Panc1 (cell line): Measurements from ENCODE around the gene RIPOR2.

Experiments used
- CTCF ChIP-seq: fragments of 450-650 bp; IDR thresholded peaks from 2 replicates; pipeline ENCODE4 v1.5.1; 2017; ENCODE audit warnings: mild to moderate bottlenecking
- TCF7L2 ChIP-seq: IDR thresholded peaks from 2 replicates; pipeline ENCODE4 v1.6.1; 2011; ENCODE audit warnings: mild to moderate bottlenecking, low read depth, low read length, inconsistent platforms
- TF ChIP-seq, protein P1 (sequence below), 2 experiments: IDR thresholded peaks; 2 replicates each; pipeline ENCODE4 v1.6.1; 2011 to 2012; ENCODE audit warnings: low read depth in 2 of 2, control low read depth in 1 of 2, low read length in 1 of 2, mild to moderate bottlenecking in 1 of 2, moderate library complexity in 1 of 2; ENCODE audit not compliant: insufficient read depth in 1 of 2

DNA sequence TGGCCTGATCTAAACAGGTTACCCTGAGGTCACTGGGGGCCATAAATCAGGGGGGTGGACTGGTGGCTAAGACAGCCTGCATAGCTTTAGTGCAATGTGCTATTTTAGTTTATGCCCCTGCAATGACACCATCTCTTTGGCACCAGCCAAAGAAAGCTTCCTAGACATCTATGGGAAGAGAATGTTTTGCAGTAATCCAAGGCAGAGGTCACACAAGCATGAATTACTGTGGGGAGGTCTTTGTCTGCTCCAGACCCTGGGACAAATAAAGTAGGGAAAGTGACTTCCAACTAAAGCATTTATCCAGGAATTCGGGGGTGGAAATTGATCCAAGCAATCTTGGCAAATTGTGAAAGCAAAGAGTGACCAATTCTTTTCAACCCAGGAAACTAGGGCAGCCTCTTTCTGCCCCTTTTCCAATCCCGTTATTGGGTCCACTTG is 5.3 kb downstream of the RIPOR2 start:
- TF ChIP-seq TCF7L2 (no peak), CTCF (no peak)
- TF ChIP-seq, protein P1, sequence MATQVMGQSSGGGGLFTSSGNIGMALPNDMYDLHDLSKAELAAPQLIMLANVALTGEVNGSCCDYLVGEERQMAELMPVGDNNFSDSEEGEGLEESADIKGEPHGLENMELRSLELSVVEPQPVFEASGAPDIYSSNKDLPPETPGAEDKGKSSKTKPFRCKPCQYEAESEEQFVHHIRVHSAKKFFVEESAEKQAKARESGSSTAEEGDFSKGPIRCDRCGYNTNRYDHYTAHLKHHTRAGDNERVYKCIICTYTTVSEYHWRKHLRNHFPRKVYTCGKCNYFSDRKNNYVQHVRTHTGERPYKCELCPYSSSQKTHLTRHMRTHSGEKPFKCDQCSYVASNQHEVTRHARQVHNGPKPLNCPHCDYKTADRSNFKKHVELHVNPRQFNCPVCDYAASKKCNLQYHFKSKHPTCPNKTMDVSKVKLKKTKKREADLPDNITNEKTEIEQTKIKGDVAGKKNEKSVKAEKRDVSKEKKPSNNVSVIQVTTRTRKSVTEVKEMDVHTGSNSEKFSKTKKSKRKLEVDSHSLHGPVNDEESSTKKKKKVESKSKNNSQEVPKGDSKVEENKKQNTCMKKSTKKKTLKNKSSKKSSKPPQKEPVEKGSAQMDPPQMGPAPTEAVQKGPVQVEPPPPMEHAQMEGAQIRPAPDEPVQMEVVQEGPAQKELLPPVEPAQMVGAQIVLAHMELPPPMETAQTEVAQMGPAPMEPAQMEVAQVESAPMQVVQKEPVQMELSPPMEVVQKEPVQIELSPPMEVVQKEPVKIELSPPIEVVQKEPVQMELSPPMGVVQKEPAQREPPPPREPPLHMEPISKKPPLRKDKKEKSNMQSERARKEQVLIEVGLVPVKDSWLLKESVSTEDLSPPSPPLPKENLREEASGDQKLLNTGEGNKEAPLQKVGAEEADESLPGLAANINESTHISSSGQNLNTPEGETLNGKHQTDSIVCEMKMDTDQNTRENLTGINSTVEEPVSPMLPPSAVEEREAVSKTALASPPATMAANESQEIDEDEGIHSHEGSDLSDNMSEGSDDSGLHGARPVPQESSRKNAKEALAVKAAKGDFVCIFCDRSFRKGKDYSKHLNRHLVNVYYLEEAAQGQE (IDR thresholded peaks at IDR 0.05; ENCODE audit: insufficient read depth in 1 of 2, low read depth in 2 of 2, low read length in 1 of 2), result no peak
